LoVo (cell line): ENCODE measurements around the gene SYTL2.

Experiments
- DNase-seq: peaks from one replicate; pipeline ENCODE4 v3.0.0-alpha.2; 2016; ENCODE audit warnings: low spot score

SYTL2 gene

GRCh38 chr11:85758480-85759039 lies 52.4 kb downstream of the SYTL2 start:
- no peak for DNase-seq

GRCh38 chr11:85758026-85758425 lies 52.9 kb downstream of the SYTL2 start:
- no peak for DNase-seq

DNA sequence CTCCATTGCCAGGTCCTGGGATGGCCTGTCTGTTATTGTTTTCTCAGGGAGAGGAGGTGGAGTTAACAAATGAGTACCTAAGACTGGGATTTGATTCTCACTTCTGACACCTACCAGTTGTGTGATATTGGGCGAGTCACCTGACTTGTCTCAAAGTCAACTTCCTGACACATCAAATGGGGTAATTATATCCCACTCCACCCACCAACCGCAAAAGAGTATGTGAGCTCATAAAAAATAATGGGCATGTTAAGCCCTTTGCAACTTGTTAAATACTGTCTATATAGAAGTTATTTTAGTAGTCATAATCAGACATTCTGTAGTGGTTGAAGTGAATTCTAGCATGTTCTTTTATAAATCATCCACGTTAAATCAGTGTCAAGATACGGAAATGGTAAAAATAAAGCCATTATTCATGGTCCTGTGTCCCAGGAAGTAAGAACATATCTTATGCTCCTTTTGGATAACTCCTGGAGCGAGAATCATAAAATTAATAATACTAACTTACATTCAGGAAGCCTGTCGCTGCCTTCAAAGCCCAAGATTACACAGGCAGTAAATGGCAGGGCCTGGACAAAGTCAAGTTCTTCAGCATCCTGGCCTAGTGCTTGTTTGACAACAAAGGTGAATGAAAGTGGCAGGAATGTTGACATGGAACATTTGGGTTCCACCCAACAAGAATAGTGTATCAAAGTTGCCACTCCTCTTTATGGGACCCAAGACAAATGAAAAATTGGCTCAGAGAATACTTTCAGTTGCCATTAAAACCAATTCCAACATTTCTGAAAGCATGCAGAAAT lies 54.3 kb downstream of the SYTL2 start:
- peak; percentile 55 for DNase-seq

DNA sequence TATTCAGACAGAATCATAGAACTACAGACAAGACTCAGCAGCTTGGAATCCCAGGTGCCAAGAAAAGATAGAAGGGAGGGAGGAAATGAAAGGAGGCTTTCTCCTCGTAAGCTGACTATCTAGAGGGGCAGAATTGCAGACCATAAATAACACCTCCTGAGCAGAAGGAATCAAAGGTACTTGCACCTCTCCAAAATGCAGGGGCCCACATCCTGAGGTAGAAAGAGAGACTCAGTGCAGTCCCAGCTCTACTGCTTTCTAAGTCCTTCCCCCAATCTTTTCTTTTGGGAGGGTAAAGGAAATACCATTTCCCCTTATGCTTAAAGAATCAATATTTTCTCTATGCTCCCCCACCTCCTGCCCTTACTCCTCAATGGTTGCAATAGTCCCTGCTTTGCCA lies 55.2 kb downstream of the SYTL2 start:
- DNase-seq: no peak

- no peak for DNase-seq
These were observed 55.7 kb downstream of the SYTL2 start for GRCh38 chr11:85755285-85755684.

GRCh38 chr11:85752890-85753581 lies 57.9 kb downstream of the SYTL2 start:
- no peak for DNase-seq

DNA sequence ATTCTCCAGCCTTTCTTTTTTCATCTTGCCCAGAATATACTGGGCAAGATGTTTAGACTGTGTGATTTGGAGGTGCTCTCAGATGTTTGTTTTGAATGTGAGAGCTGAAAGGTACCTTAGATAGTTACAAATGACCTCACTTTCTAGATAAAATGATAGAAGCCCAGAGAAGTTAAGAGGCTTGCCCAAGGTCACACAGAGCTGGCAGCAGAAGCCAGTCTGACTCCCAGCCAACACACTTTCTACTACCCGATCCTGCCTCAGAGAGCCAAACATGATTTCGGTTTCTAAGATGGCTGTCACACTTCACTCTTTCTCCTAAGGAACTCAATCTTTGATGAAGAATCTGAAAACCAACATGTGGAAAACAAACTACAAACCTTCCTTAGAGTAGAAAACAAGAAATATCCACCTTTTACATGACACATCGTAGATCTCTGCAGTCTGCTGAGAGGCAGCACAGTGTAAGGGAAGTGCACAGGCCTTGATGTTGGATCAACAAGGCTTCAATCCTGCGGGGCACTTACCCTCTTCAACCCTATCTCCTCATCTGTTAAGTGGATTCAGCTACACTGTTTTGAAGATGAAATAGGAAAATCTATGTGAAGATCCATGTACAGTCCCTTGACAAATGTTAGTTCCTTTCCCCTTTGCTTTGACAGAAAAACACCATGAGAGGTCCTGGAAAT lies 58.6 kb downstream of the SYTL2 start:
- no peak for DNase-seq

GRCh38 chr11:85751724-85752123 lies 59.2 kb downstream of the SYTL2 start:
- DNase-seq: no peak

- DNase-seq: no peak
These were observed 60.3 kb downstream of the SYTL2 start for GRCh38 chr11:85750646-85751045.

- DNase-seq: no peak
These were observed 61.1 kb downstream of the SYTL2 start for GRCh38 chr11:85749884-85750283.

GRCh38 chr11:85749287-85749834 lies 61.6 kb downstream of the SYTL2 start:
- DNase-seq: no peak

DNA sequence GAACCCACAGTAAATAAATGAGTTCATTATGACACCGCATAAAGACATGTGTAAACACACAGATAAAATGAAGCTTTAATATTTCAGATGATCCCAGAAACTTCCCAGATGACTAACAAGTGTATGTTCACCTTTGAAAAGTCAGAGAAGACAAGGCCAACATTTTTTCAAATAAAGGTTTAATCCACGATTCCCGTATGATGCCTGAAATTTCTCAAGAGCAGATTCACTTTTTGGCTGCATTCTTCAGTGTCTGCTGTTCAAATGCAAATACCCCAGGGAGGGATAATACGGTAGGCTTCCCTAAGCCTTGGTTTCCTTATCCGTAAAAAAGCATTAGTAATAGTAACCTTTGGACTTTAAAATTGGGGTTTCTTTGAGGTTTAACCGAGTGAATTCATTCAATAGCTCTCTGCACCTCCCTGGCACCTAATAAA lies 62.5 kb downstream of the SYTL2 start:
- no peak for DNase-seq

- DNase-seq: no peak
These were observed 64.3 kb downstream of the SYTL2 start for GRCh38 chr11:85746670-85747069.

GRCh38 chr11:85745626-85746025 lies 65.3 kb downstream of the SYTL2 start:
- no peak for DNase-seq

DNA sequence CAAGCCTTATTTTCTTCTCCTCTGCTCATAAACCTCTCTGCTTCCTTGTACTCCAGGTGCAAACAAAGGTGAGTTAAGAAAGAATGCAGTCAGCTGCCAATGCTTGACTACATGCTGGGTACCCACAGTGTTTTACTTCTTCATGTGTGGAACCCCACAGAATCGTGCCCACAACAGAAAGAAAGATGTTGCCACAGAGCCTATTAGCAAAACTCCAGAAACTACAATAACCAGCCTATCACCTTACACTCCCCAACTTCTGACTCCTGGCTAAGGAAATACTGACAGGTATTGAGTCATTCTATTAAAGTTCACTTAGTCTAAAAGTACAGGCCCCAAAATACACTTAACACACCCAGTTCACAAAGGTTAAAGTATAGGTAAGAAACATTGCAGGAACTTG lies 68.1 kb downstream of the SYTL2 start:
- peak; percentile 60 for DNase-seq

DNA sequence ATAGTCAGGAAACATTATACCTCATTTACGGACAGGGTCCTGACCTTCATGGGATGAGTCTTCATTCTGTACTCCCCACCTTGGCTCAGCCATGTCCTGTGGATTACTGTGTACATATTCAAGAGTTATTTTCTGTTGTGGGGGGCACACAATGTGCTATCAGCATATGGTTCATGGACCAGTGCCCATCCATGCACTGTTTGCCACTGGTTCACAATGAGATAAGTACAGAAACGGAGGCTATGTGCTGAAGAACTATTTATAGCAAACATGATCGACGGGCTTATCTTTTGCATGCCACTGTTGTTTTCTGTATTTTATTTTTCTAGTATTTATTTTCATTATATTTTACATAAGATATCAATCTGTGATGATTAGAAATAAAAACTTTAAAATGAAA lies 68.6 kb downstream of the SYTL2 start:
- no peak for DNase-seq

GRCh38 chr11:85740481-85741400 lies 70.2 kb downstream of the SYTL2 start:
- no peak for DNase-seq

- DNase-seq: no peak
These were observed 73.2 kb downstream of the SYTL2 start for GRCh38 chr11:85737738-85738137.

DNA sequence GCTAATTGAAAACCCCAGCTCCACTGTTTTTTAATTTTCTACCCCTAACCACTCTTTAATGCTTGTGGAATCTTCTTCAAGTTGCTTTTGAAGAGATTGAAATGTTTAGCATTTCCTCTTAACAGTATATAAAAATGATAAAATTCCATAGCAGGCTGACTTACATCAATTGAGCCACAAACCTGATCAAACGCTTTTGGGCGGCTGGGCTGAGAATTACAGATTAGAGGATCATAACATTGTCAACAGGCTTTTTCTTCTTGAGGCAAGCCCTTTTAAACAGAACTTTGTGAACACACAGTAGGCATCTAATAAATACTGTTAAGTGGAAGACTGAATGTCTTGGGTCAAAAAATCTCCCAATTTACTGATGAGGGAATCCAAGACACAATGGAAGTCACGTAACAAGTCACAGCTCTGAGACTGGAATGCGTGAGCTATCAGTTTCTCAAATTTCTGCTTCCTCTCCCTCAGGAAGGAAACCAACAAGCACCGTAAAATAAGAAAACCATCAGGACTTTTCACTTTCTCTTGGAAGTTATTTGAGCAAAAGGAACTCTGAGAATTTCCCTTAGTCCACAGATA lies 75.0 kb downstream of the SYTL2 start:
- no peak for DNase-seq

GRCh38 chr11:85732965-85733364 lies 78.0 kb downstream of the SYTL2 start:
- no peak for DNase-seq

GRCh38 chr11:85726381-85726780 lies 84.6 kb downstream of the SYTL2 start:
- no peak for DNase-seq
